WTC11 (cell line): Measurements from ENCODE around the gene PSMD1. TPM values are rescaled to one million over a fixed set of nuclear protein-coding genes. Genes with fewer than 3 reads are reported as not detected.

Experiments used
- ATAC-seq: fragments of 200-7000 bp; cut with Tn5 transposase; 2 replicates; pipeline ENCODE4 v1.10.0; 2021; ENCODE audit warnings: mild to moderate bottlenecking, moderate library complexity
- CTCF ChIA-PET: fragments of 300-600 bp; sonication (Branson Sonifier 250); formaldehyde crosslinking; loops from one replicate; lab custom pipeline; 2021; ENCODE audit warnings: antibody characterized with exemption; lab: Charles Lee
- POLR2A ChIA-PET: fragments of 350-600 bp; sonication (Branson Sonifier 250); formaldehyde crosslinking; loops from one replicate; lab custom pipeline; 2021; ENCODE audit warnings: antibody characterized with exemption; lab: Charles Lee
- DNase-seq: peaks from one replicate; pipeline ENCODE4 v3.0.0; 2021; ENCODE audit warnings: low spot score
- H3K27ac Mint-ChIP-seq: 2 replicates; pipeline ENCODE4 v1.8.0; 2021; ENCODE audit warnings: mixed read lengths
- H3K27me3 Mint-ChIP-seq: 2 replicates; pipeline ENCODE4 v1.8.0; 2021; ENCODE audit warnings: low read depth, mild to moderate bottlenecking, moderate library complexity, mixed read lengths
- H3K36me3 Mint-ChIP-seq: 2 replicates; pipeline ENCODE4 v1.8.0; 2021; ENCODE audit warnings: mixed read lengths
- H3K4me1 Mint-ChIP-seq: 2 replicates; pipeline ENCODE4 v1.8.0; 2022; ENCODE audit warnings: mixed read lengths
- H3K4me3 Mint-ChIP-seq: 2 replicates; pipeline ENCODE4 v1.8.0; 2021; ENCODE audit warnings: mild to moderate bottlenecking, moderate library complexity, mixed read lengths
- H3K9me3 Mint-ChIP-seq: 2 replicates; pipeline ENCODE4 v1.8.0; 2021; ENCODE audit warnings: mixed read lengths
- AFF4 ChIP-seq: sonication (generic); formaldehyde crosslinking; IDR thresholded peaks from 2 replicates; pipeline ENCODE4 v1.8.1; 2023; ENCODE audit warnings: mild to moderate bottlenecking, missing genetic modification reagents, borderline replicate concordance
- ARID4B ChIP-seq: sonication (generic); formaldehyde crosslinking; IDR thresholded peaks from 2 replicates; pipeline ENCODE4 v1.8.0; 2023; ENCODE audit warnings: missing genetic modification reagents, mild to moderate bottlenecking, borderline replicate concordance
- ATF1 ChIP-seq: sonication (generic); formaldehyde crosslinking; IDR thresholded peaks from 2 replicates; pipeline ENCODE4 v1.8.1; 2023; ENCODE audit warnings: mild to moderate bottlenecking, moderate library complexity, missing genetic modification reagents
- E2F1 ChIP-seq: sonication (generic); formaldehyde crosslinking; IDR thresholded peaks from 2 replicates; pipeline ENCODE4 v1.8.0; 2022; ENCODE audit warnings: mild to moderate bottlenecking, missing genetic modification reagents
- EMX1 ChIP-seq: fragments of 250-450 bp; sonication (Bioruptor Pico); IDR thresholded peaks from 2 replicates; pipeline ENCODE4 v1.8.0; 2021; ENCODE audit warnings: mild to moderate bottlenecking
- ERG ChIP-seq: fragments of 250-450 bp; sonication (Bioruptor Pico); IDR thresholded peaks from 2 replicates; pipeline ENCODE4 v1.8.0; 2021; ENCODE audit warnings: mild to moderate bottlenecking
- MLX ChIP-seq: sonication (generic); formaldehyde crosslinking; IDR thresholded peaks from 2 replicates; pipeline ENCODE4 v1.8.1; 2023; ENCODE audit warnings: mild to moderate bottlenecking, missing genetic modification reagents, moderate library complexity
- NR1H2 ChIP-seq: sonication (generic); formaldehyde crosslinking; IDR thresholded peaks from 2 replicates; pipeline ENCODE4 v1.9.0; 2021; ENCODE audit warnings: mild to moderate bottlenecking, moderate library complexity, missing genetic modification reagents
- NR3C1 ChIP-seq: sonication (generic); formaldehyde crosslinking; conservative IDR thresholded peaks from 2 replicates; pipeline ENCODE4 v1.8.1; 2023; ENCODE audit warnings: low read depth, mild to moderate bottlenecking, missing genetic modification reagents
- PRRX2 ChIP-seq: fragments of 250-450 bp; sonication (Bioruptor Pico); IDR thresholded peaks from 2 replicates; pipeline ENCODE4 v1.8.0; 2021; ENCODE audit warnings: mild to moderate bottlenecking
- SOX15 ChIP-seq: fragments of 250-450 bp; sonication (Bioruptor Pico); IDR thresholded peaks from 2 replicates; pipeline ENCODE4 v1.9.0; 2021; ENCODE audit warnings: mild to moderate bottlenecking
- SP1 ChIP-seq: sonication (generic); formaldehyde crosslinking; conservative IDR thresholded peaks from 2 replicates; pipeline ENCODE4 v1.8.1; 2022; ENCODE audit warnings: missing genetic modification reagents
- TCF7 ChIP-seq: sonication (generic); formaldehyde crosslinking; IDR thresholded peaks from 2 replicates; pipeline ENCODE4 v1.8.0; 2022; ENCODE audit warnings: mild to moderate bottlenecking, low read depth, missing genetic modification reagents, moderate library complexity
- ZNF396 ChIP-seq: fragments of 250-450 bp; sonication (Bioruptor Pico); IDR thresholded peaks from 2 replicates; pipeline ENCODE4 v1.8.0; 2021; ENCODE audit warnings: mild to moderate bottlenecking, moderate library complexity, borderline replicate concordance
- ZNF425 ChIP-seq: fragments of 250-450 bp; sonication (Bioruptor Pico); conservative IDR thresholded peaks from 2 replicates; pipeline ENCODE4 v1.9.0; 2021; ENCODE audit warnings: mild to moderate bottlenecking
- ZNF671 ChIP-seq: fragments of 250-450 bp; sonication (Bioruptor Pico); IDR thresholded peaks from 2 replicates; pipeline ENCODE4 v1.8.0; 2021; ENCODE audit warnings: mild to moderate bottlenecking
- total RNA-seq: library from RNA; stranded (reverse); gene quantifications from 3 replicates; pipeline ENCODE4 v1.2.3, GENCODE V29; 2021

PSMD1 gene
- total RNA-seq, 1 experiment from 2014 or later = 163 TPM

GRCh38 chr2:231007286-231008098, 49.2 kb upstream of the PSMD1 start:
- ChIA-PET CTCF (interaction anchor here (0.5 to 3.0 kb wide), 5 partner anchors 25 to 184 kb away, joined by 3 to 13 read pairs (median 3); partner anchors contain the start of gene GPR55), POLR2A (no interaction called here)
- Mint-ChIP-seq H3K27ac (0 out of 2 replicates have a peak overlapping the region, but pooled peaks have one; percentile 65), H3K9me3 (peaks cover 22% of the 10 kb centered on the region), H3K4me1 (no peaks in the 10 kb centered on the region), H3K27me3 (peaks cover 7% of the 10 kb centered on the region), H3K36me3 (peaks cover 11% of the 10 kb centered on the region), H3K4me3 (no peak overlapping the region)
- no peak for DNase-seq
- ATAC-seq = no peak
- TF ChIP-seq SP1 (CRISPR knock-in tag) (no peak), E2F1 (CRISPR knock-in tag) (no peak), SOX15 (CRISPR knock-in tag) (no peak), TCF7 (CRISPR knock-in tag) (no peak), ZNF396 (CRISPR knock-in tag) (no peak), NR1H2 (CRISPR knock-in tag) (no peak), ZNF425 (CRISPR knock-in tag) (no peak), ARID4B (CRISPR knock-in tag) (no peak), MLX (CRISPR knock-in tag) (no peak), AFF4 (no peak), EMX1 (CRISPR knock-in tag) (no peak), ZNF671 (CRISPR knock-in tag) (no peak), PRRX2 (CRISPR knock-in tag) (no peak), ATF1 (CRISPR knock-in tag) (no peak), NR3C1 (CRISPR knock-in tag) (no peak), ERG (no peak)
